ENCODE results near the gene IL25.

Gene IL25

DNA sequence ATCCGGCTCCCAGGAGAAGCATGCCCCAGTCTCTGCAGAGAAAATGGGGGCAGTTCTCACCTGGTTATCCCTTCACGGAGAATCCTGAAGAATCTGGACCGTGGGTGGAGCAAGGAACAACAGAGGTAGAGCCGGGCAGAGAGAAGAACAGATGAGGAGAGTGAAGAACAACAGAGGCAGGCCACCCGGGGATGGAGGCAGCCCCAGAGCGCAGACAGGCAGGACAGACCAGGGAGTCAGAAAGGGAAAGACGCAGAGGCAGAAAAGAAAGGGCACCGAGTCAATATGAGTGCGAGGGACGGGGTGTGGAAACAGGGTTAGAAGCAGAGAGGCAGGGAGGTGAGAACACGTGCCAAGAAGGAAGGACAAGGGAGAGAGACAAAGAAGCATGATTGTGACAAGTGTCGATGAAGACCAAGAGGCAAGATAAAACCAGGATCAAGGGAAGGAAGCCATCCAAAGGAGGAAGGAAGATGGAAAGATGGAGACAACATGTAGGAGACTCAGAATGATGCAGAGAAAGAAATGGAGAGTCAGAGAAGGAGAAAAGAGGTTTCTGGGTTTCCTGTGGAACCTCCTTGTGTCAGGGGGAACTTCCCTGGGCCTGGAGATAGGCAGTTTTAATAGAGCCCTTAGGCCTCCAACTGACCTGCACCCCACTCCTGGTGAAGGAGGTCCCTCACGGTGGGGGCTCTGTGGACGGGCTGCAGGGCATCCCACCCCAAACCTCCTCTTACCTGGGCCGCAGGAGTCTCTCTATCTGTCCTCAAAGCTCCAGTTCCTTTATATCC, 35.1 kb downstream of the IL25 start, which contains the start of gene MYH6:
TSS of gene MYH6 (minus strand) at position 758 of the 791 bp plus-strand sequence. CDS start 1,050 bp downstream, outside the sequence.
- TF ChIP-seq EZH2 (IDR thresholded peaks at IDR 0.05; ENCODE audit: borderline replicate concordance, low read depth, low read length, severe bottlenecking): no peak
- TF ChIP-seq, protein P1, sequence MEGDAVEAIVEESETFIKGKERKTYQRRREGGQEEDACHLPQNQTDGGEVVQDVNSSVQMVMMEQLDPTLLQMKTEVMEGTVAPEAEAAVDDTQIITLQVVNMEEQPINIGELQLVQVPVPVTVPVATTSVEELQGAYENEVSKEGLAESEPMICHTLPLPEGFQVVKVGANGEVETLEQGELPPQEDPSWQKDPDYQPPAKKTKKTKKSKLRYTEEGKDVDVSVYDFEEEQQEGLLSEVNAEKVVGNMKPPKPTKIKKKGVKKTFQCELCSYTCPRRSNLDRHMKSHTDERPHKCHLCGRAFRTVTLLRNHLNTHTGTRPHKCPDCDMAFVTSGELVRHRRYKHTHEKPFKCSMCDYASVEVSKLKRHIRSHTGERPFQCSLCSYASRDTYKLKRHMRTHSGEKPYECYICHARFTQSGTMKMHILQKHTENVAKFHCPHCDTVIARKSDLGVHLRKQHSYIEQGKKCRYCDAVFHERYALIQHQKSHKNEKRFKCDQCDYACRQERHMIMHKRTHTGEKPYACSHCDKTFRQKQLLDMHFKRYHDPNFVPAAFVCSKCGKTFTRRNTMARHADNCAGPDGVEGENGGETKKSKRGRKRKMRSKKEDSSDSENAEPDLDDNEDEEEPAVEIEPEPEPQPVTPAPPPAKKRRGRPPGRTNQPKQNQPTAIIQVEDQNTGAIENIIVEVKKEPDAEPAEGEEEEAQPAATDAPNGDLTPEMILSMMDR (IDR thresholded peaks at IDR 0.05; ENCODE audit: borderline replicate concordance, extremely low read depth, low read length, poor library complexity, severe bottlenecking): no peak
- no peaks in the 10 kb centered on the region for H3K79me2 ChIP-seq (ENCODE audit: insufficient read depth, low read length)
- no peak within 1 kb of the TSS for H3K27ac ChIP-seq (ENCODE audit: low read length)
- H3K27me3 ChIP-seq (ENCODE audit: insufficient read depth, low read length, poor library complexity): peaks cover 33% of the 10 kb centered on the region
- H3K36me3 ChIP-seq (ENCODE audit: insufficient read depth, low read length): no peaks in the 10 kb centered on the region
- H3K4me3 ChIP-seq (ENCODE audit: low read depth in 1 of 2, low read length in 2 of 2): no peak within 1 kb of the TSS
- no peak within 1 kb of the TSS for H3K9ac ChIP-seq (ENCODE audit: low read depth, low read length)
- ATAC-seq (ENCODE audit: insufficient read depth, low read depth) (no peak), DNase-seq (no peak)
- no peak within 1 kb of the TSS for H3K4me2 ChIP-seq (ENCODE audit: insufficient read depth, low read length)
- H2AFZ ChIP-seq (ENCODE audit: low read depth, low read length): no peak within 1 kb of the TSS
- H4K20me1 ChIP-seq (ENCODE audit: insufficient read depth, low read length): no peaks in the 10 kb centered on the region; the same call in none of the 2 replicates
- H3K9me3 ChIP-seq (ENCODE audit: insufficient read depth, low read length, severe bottlenecking): no peaks in the 10 kb centered on the region
- no peaks in the 10 kb centered on the region for H3K4me1 ChIP-seq (ENCODE audit: insufficient read depth, low read length)

DNA sequence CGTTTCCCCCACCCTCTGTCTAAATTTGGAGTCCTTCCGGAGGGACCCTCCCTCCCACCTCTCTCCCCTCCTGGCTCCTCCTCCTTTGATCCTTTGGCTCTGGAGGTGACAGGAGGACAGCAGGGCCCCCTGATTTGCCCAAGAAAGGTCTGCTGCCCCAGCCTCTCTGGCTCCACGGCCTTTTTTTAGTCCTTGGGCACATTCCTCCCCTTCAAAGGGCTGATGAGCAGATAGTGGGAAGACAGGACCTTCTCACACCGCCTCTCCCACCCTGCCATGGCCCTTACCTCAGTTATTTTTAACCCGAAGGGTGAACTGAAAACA, 35.7 kb downstream of the IL25 start:
- Histone ChIP-seq H3K4me3 (ENCODE audit: low read depth in 1 of 2, low read length in 2 of 2) (no peak overlapping the region), H3K9ac (ENCODE audit: low read depth, low read length) (no peak overlapping the region), H4K20me1 (ENCODE audit: insufficient read depth, low read length) (no peaks in the 10 kb centered on the region; the same call in none of the 2 replicates), H3K79me2 (ENCODE audit: insufficient read depth, low read length) (no peaks in the 10 kb centered on the region), H3K4me2 (ENCODE audit: insufficient read depth, low read length) (no peak overlapping the region), H3K36me3 (ENCODE audit: insufficient read depth, low read length) (no peaks in the 10 kb centered on the region), H3K9me3 (ENCODE audit: insufficient read depth, low read length, severe bottlenecking) (no peaks in the 10 kb centered on the region), H3K27me3 (ENCODE audit: insufficient read depth, low read length, poor library complexity) (peaks cover 33% of the 10 kb centered on the region), H3K27ac (ENCODE audit: low read length) (no peak overlapping the region), H2AFZ (ENCODE audit: low read depth, low read length) (no peak overlapping the region), H3K4me1 (ENCODE audit: insufficient read depth, low read length) (no peaks in the 10 kb centered on the region)
- no peak for DNase-seq
- no peak for TF ChIP-seq EZH2 (IDR thresholded peaks at IDR 0.05; ENCODE audit: borderline replicate concordance, low read depth, low read length, severe bottlenecking)
- TF ChIP-seq, protein P1 (IDR thresholded peaks at IDR 0.05; ENCODE audit: borderline replicate concordance, extremely low read depth, low read length, poor library complexity, severe bottlenecking): no peak
- ATAC-seq (ENCODE audit: insufficient read depth, low read depth): no peak

DNA sequence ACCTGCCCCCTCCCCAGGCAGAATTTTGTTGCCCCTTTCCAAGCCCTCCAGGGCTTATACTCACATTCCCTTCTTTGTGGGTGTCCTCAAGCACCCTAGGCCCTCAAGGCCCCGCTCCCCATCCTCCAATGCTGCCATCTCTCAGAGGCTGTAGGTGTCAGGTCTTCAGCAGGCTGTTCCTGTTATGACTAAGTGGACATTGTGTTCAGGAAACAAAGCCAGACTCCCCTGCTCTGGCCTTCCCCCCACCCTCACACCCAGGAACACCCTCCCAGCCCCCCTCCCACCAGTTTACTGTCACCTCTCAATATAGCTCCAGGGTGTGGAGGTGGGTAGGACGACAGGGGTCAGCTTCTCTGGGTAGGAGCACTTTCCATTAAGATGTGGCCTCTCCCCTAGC, 36.9 kb downstream of the IL25 start:
- TF ChIP-seq, protein P1 (IDR thresholded peaks at IDR 0.05; ENCODE audit: borderline replicate concordance, extremely low read depth, low read length, poor library complexity, severe bottlenecking): no peak
- Histone ChIP-seq H3K4me3 (ENCODE audit: low read depth in 1 of 2, low read length in 2 of 2) (no peak overlapping the region), H3K36me3 (ENCODE audit: insufficient read depth, low read length) (no peaks in the 10 kb centered on the region), H3K4me1 (ENCODE audit: insufficient read depth, low read length) (no peaks in the 10 kb centered on the region), H2AFZ (ENCODE audit: low read depth, low read length) (no peak overlapping the region), H3K9me3 (ENCODE audit: insufficient read depth, low read length, severe bottlenecking) (no peaks in the 10 kb centered on the region), H3K79me2 (ENCODE audit: insufficient read depth, low read length) (no peaks in the 10 kb centered on the region), H4K20me1 (ENCODE audit: insufficient read depth, low read length) (no peaks in the 10 kb centered on the region; the same call in 1 of the 2 replicates), H3K9ac (ENCODE audit: low read depth, low read length) (no peak overlapping the region), H3K27me3 (ENCODE audit: insufficient read depth, low read length, poor library complexity) (peaks cover 21% of the 10 kb centered on the region), H3K4me2 (ENCODE audit: insufficient read depth, low read length) (no peak overlapping the region), H3K27ac (ENCODE audit: low read length) (no peak overlapping the region)
- ATAC-seq (ENCODE audit: insufficient read depth, low read depth): no peak
- DNase-seq: no peak
